GM13977 (cell line): ENCODE measurements around the gene SUMF2.
"Not testable (repeated sequence)": the region's sequence is repeated elsewhere in the genome, so short reads cannot be mapped to it uniquely, and the experiment has no call there.

Experiments used
- DNase-seq: peaks from one replicate; pipeline ENCODE4 v3.0.0; 2012; ENCODE audit warnings: low spot score
- CTCF ChIP-seq: IDR thresholded peaks from 2 replicates; pipeline ENCODE4 v1.5.1; 2012; ENCODE audit warnings: mild to moderate bottlenecking, control low read depth; ENCODE audit not compliant: insufficient read depth; ENCODE audit errors: extremely low read depth, missing control alignments
- in situ Hi-C: fragments of 300-500 bp; cut with MboI; formaldehyde crosslinking; loops from one replicate; pipeline ENCODE4 v1.12.0; 2022; ENCODE audit warnings: low sequenced_read_pairs, low pct_unique_long_range_greater_than_20kb, mixed read lengths, inconsistent platforms; ENCODE audit not compliant: unreplicated experiment

SUMF2 gene

DNA sequence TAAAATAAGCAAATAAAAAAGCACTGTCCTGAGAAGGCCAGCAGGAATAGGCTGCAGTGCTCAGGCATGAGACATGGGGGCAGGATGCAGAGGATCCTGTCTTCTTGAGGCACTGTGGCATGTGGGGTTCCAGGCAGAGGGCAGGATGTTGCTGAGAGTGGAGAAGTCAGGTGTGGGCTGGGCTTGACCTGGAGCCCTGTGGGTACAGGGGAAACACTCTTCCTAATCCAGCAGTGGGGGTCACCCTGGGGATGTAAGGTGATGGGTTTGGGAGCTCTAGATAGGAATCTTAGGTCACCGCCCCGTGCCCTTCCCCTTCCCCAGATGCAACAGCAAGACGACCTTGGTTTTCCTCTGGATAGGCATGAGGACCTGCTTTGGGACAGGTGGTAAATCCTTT lies 13.6 kb downstream of the SUMF2 start:
- in situ Hi-C loops = loop anchor here (10.0 to 25.0 kb wide), 2 partner anchors 73 to 440 kb away; no protein-coding TSS in a partner anchor
- no peak for DNase-seq
- no peak for TF ChIP-seq CTCF

- in situ Hi-C loops = loop anchor here (10.0 to 25.0 kb wide), 2 partner anchors 73 to 441 kb away; no protein-coding TSS in a partner anchor
These were observed 14.1 kb downstream of the SUMF2 start for GRCh38 chr7:56078196-56078595.

DNA sequence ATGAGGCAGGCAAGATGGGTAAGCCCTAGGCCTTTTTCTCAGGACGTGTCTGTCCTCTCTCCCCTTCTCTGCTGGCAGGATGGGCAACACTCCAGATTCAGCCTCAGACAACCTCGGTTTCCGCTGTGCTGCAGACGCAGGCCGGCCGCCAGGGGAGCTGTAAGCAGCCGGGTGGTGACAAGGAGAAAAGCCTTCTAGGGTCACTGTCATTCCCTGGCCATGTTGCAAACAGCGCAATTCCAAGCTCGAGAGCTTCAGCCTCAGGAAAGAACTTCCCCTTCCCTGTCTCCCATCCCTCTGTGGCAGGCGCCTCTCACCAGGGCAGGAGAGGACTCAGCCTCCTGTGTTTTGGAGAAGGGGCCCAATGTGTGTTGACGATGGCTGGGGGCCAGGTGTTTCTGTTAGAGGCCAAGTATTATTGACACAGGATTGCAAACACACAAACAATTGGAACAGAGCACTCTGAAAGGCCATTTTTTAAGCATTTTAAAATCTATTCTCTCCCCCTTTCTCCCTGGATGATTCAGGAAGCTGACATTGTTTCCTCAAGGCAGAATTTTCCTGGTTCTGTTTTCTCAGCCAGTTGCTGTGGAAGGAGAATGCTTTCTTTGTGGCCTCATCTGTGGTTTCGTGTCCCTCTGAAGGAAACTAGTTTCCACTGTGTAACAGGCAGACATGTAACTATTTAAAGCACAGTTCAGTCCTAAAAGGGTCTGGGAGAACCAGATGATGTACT lies 15.5 kb downstream of the SUMF2 start:
- TF ChIP-seq CTCF = peak; percentile 29
- DNase-seq = no peak
- in situ Hi-C loops = loop anchor here (10.0 to 25.0 kb wide), 2 partner anchors 75 to 442 kb away; no protein-coding TSS in a partner anchor

More at GRCh38 chr7:56078196-56078595, 14.1 kb downstream of the SUMF2 start:
- TF ChIP-seq CTCF = no peak
- DNase-seq = no peak

- not testable (repeated sequence) for DNase-seq
- in situ Hi-C loops = loop anchor here (25.0 kb wide), 1 partner anchor 444 kb away; no protein-coding TSS in a partner anchor
These were observed 16.8 kb downstream of the SUMF2 start for GRCh38 chr7:56080726-56081435.

DNA sequence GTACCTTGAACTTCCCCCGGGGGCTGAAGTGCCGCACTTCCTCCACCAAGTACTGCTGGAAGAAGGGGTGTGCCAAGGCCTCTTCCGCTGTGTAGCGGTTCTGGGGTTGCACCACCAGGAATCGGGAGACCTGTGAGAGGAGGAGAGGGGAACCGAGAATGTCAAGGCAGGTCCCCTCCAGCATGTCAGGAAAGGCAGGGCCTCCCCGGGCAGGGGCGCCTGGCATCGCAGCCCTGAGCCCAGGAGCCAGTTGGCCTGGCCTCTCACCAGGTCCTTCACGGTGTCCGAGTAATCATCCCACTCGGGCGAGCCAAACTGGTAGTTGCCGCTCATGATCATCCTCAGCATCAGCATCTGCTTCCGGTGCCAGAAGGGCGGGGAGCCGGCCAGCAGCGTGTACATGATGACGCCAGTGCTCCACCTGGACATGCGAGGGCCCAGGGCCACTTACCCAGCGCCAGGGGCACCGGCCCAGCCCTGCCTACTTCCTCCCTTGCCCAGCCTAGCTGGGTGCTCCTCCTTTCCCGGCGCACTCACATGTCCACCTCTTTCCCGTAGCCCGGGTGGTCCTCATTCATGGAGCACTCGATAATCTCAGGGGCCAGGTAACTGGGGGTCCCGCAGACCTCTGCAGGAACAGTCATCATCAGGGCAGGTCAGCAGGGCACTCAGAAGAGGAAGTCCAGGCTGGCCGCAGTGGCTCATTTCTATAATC lies 17.7 kb downstream of the SUMF2 start:
- TF ChIP-seq CTCF = no peak
- no peak for DNase-seq
- in situ Hi-C loops = loop anchor here (25.0 kb wide), 1 partner anchor 444 kb away; no protein-coding TSS in a partner anchor

DNA sequence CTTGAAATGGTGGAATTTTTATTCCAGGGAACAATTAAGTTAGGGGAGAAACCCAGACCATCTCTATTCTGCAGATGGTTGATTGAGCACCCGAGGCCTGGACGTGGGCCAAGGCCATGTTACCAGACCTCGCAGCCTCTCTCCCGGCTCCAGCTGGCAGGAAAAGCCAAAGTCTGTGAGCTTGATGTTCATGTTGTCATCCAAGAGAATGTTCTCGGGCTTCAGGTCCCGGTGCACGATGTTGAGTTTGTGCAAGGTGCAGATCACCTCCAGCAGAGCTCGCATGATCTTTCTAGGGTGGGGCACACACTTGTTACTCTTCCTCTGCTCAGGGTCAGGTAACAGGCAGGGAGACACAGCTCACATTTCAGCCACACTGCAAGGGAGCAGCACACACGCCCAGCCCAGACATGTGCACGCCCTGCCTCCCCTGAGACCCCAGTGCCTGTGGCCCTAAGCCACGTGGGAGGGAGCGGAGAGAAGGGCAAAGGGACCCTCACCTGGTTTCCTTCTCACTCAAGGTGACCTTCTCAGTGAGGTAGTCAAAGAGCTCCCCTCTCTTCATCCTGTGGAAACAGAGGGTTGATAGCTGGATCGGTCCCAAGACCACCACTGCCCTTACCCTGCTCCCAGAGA lies 19.2 kb downstream of the SUMF2 start:
- DNase-seq = no peak
- no peak for TF ChIP-seq CTCF
- in situ Hi-C loops = loop anchor here (25.0 kb wide), 1 partner anchor 446 kb away; no protein-coding TSS in a partner anchor
